KG1 (cell line): ENCODE measurements around the gene RGS7.
"Not testable (repeated sequence)": the region's sequence is repeated elsewhere in the genome, so short reads cannot be mapped to it uniquely, and the experiment has no call there.

Experiments
- DNase-seq: peaks from one replicate; lab custom pipeline; 2025; lab: John Stamatoyannopoulos, UW

The RGS7 gene

DNA sequence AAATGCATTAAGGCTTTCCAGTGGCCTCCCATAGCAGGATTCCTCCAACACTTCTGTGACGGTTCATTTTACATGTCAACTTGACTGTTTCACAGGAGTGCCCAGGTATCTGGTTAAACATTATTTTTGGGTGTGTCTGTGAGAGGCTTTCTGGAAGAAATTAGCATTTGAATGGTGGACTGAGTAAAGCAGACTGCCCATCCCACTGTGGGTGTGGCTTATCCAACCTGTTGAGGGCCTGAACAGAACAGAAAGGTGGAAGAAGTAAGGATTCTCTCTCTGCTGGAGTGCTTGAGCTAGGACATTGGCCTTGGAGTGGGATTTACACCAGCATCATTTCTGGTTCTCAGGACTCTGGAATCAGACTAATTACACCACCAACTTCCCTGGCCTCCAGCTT lies 85.6 kb downstream of the RGS7 start:
- no peak for DNase-seq

DNA sequence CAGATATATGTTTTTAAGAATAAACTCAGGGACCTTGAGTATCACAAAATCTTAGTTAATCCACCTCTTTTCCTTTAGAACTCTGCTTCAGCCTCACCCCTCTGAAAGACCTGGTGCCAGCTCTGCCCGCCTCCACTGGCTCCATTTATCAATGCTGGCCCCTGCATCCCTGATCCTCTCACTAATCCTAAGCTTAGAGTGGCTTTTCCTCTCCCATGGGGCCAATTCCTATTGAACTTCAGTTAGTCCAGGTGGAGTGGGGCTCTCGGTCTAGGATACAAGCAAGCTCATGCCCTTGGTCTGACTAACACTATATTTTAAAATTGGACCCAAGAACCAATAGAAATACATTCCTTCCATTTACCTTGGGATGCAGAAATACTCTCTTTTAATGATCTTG lies 87.0 kb downstream of the RGS7 start:
- no peak for DNase-seq

DNA sequence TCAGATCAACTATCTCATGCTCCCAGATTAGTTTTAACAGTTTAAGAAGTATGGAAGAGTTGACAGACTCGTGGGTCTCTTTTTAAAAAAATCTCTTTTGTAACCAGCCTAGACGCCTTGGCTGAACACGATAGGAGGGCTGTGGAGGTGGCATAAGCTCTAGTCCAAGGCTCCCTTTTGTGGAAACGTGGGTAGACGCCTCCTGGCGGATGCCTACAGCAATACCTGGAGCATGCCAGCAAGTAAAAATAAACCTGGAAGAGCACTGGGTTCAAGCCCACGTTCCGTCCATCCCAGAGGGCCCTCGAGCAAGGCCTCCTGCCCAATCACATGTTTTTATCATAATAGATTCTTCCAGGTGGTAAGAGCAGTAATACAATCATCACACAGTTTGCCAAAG lies 87.9 kb downstream of the RGS7 start:
- no peak for DNase-seq

DNA sequence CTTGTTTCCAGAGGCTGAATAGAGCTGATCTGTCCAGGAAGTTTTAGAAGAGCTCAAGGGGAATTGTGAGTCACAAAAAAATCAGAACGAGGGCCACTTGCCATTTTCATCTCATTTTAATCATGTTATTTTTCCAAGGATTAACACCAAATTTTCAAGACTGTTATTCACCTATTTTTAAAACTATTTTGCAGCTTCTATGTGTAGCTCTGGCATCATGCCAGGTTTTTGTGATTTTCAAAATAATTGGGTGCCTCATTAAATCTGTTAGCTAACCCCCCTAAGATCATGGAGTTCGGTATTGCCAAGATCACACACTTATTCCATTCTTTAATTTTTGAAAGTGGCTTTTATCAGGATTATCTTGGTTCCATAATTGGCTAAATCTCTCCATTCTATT lies 90.9 kb downstream of the RGS7 start:
- DNase-seq: no peak

DNA sequence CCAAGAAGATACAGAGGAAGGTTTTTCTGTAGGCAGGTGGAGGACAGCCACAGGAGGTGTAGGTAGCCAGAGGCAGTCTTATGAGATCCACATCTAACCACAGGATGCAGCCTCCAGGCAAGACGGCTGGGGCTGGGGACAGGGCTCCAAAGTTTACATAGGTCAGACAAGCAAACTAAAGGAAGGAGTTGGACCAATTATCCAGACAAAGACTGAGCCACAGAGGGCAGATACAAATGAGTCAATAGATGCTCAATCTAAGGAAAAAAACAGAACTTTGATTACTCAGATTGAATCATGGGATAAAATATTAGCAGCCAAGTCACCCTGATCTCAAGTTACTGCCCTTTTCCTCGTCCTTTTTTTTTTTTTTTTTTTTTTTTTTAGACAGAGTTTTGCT lies 91.6 kb downstream of the RGS7 start:
- no peak for DNase-seq

DNA sequence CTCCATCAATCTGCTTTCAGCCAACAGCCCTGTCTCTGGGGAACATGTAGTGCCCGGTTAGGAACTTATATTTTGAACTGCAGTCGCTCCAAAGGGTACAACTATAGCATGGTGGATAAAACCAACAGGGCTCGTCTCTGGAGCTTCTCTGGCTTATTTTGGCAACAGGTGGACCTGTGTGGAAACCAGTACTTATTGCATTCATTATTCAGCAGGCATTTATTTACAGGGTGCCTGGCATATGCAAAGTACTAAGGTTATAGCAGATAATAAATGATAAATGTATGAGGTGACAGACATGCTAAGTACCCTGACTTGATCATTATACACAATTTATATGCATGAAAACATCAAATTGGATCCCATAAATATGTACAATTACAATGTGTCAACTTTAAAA lies 93.7 kb downstream of the RGS7 start:
- DNase-seq: no peak

DNA sequence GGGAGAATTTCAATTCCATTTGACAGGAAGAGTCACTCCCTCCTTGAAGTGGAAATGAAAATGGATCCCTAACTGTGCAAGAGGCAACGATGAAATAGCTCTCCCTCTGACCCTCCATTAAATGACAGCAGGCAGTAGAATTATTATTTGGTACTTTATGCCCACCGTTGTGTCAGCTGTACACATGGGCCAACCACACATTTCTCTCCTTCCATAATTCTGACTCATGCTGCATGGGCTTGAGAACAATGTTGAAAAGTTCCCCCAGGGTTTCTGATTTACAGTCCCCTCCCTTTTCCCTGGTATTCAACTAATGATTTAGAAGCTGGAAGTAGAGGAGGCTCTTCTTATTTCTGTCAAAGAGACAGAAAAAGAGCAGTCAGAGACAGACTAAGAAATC lies 103.5 kb downstream of the RGS7 start:
- DNase-seq: no peak

DNA sequence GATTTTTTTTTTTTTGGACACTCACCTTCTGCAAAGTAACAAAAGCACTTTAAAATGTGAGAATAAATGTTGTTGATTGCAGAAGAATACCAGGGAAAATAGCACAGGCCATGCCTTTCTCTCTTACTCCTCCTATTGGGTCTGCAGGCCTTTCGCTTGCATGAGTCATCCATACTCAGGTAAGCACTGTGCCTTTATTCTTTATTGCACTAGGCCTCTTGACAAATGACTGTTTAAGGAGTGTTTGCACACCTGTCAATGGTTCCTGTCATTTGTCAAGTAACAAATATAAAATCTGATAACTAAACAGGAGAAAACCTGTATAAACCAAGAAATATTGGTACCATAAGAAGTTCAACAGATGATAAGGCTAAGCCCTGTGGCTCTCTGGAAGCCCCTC lies 106.5 kb downstream of the RGS7 start:
- DNase-seq: no peak

DNA sequence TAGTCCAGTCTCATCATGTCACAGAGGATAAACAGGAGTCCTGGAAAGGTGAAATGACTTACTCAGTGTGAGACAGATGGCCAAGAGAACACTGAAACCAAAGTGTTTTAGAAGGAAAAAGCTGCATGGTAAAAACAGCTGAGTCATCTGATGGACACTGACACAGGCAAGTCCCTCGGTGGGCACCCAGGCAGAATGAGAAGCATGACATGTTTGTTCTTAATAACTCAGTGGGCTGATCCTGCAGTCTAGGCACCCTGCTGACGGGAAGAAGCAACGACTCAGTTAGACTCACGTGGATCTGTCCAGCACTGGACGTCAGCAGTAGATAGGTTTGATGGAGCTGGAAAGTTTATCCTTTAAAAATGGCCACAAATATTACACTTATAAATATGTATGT lies 116.9 kb downstream of the RGS7 start:
- DNase-seq: no peak

DNA sequence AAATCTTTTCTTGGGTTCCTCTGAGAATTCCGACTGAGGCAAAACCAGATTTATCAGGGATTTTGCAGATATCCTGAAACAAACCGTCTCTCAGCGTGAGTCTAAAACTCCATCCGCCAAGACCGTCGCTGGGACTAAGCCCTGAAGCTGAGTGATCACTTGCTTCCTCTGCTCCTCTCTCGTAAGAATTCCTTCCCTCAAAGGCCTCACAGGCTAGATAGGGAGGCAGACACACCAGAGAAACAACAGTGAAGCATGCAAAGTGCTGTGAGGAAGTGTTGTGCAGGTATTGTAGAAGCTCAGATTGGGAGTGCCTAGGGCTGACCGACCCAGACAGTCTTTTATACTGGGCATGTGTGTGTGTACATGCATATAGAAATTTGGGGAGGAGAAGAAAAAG lies 119.1 kb downstream of the RGS7 start:
- DNase-seq: no peak

DNA sequence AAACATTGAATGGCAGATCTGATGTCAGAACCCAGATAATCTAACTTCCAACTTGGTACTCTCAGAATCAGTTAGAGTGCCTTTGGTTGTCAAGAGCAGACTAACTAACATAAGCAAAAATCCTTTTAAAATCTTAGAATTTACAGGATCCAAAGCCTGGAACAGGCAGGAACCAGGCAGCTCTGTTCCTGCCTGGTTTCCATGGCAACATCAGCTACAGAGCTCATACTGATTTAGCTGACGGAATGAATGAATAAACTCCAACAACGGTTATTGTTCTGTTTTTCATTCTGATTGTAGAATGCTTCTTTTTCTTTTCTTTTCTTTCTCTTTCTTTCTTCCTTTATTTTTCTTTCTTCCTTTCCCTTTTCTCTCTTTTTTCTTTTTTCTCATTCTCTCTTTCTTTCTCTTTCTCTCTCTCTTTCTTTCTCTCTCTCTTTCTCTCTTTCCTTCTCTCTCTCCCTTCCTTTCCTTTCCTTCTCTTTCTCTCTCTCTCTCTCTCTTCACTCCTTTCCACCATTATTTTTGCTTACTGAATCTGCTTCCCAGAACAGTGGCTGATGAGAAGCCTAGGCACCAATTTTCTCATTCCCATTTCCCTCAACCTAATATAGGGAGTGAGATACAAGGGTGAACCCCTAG lies 121.6 kb downstream of the RGS7 start:
- no peak for DNase-seq

DNA sequence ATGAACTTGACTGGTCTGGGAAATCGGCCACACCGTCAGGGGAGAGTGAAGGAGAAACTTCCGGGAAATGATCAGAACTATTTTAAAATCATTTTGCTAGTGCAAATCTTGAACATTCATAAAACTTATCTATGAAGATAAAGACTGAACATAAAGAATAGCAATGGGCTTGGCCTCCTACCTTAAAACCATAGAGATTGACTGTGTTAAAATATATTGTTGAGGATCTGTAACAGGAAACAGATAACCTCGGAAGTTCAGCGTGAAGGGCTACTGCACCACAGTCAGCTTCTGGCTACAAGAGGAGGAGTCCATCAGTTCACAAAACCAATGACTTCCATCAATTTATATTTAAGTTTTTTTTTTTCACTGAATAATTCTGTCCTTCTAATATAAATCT lies 127.3 kb downstream of the RGS7 start:
- no peak for DNase-seq

DNA sequence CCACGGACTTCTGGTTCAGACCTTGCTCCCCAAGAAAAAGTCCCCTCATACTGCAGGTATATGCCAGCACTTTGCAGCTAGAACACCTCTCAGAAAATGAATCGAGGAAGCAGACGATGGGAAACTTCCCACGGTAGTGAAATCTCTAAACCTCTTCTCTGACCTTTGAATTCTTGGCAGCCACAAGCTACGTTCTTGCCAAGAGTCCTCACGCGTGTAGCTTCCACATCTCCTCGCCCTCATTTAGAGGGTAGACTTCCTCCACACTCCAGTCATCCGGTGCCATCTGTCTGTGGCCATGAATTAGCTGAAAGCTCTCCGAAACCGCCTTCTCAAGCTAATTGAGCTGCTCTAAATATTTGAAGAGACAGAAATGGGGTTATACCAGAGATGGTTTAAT lies 127.8 kb downstream of the RGS7 start:
- DNase-seq: no peak

DNA sequence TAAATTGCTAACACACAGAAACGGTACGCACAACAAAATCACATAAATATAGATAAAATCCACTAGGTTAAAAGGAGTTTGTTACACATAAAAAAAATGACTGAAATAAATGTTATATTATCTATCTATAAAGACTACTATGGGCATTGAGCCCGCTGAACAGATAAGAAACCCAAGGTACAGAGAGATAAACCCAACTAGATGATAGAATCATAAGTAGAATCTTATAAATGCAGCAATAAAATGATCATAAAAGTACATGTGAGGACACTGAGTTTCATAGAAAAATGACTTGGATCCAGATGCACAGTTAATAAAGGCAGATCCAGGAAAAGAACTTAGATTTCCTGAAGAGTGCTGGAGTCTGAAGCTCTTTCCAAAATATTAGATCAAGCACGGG lies 128.7 kb downstream of the RGS7 start:
- DNase-seq: no peak

DNA sequence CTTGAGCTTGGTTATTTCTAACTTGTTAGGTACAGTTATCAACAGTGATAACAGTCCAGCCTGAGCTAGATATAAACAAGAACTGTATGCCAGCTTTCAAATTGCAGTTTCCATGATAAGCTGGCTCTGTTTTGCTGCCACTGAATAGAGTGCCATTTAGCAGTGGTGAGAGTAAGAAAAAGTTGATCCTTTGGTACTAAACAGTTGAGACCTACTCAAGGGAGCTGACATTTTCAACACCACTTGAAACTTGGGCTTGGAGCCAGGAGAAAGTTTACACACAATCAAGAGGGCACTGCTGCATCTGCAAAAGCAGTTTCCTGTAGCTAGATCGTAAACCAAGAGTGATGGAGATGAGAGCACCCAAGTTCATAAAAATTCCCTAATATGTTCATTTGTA lies 131.3 kb downstream of the RGS7 start:
- no peak for DNase-seq

DNA sequence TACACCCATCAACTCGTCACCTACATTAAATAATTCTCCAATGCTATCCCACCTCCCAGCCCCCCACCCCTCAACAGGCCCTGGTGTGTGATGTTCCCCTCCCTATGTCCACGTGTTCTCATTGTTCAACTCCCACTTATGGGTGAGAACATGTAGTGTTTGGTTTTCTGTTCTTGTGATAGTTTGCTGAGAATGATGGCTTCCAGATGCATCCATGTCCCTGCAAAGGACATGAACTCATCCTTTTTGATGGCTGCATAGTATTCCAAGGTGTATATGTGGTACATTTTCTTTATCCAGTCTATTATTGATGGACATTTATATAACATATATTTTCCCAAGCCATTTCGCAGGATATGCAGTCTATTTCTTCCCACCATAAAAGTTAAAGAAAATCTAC lies 132.8 kb downstream of the RGS7 start:
- DNase-seq: not testable (repeated sequence)

DNA sequence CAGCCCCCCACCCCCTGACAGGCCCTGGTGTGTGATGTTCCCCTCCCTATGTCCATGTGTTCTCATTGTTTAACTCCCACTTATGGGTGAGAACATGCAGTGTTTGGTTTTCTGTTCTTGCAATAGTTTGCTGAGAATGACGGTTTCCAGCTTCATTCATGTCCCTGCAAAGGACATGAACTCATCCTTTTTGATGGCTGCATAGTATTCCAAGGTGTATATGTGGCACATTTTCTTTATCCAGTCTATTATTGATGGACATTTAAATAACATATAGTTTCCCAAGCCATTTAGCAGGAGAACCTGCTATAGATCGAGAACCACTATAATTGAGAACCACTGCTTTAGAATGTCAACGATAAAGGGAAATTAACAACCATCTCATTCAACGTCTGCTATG lies 134.2 kb downstream of the RGS7 start:
- not testable (repeated sequence) for DNase-seq

DNA sequence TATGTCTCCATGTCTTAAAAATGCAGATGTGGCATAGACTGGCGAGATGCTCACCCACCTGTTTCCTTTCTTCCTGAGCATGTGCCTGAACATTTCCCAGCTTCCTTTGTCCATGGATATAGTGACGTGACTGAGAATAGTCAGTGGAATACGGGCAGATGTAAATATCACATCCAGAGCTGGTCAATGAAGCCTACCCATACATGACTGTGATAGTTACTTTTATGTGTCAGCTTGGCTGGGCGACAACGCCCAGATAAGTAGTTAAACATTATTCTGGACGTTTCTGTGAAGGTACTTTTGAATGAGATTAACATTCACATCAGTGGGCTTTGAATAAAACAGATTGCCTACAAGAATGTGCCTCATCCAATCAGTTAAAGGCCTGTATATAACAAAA lies 135.7 kb downstream of the RGS7 start:
- no peak for DNase-seq

DNA sequence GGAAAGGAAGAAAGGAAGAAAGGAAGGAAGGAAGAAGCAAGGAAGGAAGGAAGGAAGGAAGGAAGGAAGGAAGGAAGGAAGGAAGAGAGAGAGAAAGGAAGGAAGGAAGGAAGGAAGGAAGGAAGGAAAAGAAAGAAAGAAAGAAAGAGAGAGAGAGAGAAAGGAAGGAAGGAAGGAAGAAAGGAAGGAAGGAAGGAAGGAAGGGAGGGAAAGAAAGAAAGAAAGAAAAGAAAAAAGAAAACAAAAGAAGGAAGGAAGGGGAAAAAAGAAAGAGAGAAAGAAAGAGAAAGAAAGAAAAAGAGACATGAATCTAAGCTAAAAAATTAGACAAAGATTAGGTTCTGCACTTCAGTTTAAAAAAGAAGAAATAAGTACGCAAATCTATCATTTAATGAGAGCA lies 136.1 kb downstream of the RGS7 start:
- not testable (repeated sequence) for DNase-seq

DNA sequence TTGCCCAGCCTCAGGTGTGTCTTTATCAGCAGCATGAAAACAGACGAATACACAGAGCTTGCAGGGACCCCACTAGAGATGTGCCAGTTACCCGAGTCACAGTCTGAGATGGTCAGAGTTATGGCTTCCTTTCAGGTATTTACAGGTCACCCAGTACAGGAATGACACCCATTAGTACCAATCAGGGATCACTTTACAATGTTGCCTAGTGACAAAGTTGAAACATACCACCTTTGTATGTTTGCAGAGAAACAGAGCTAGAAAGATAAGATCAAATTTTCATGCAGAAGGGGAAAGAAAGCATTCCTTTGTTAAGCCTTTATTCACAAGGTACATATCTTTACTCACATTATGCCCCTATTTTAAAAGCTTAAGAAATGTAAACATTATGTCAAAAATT lies 137.6 kb downstream of the RGS7 start:
- DNase-seq: no peak

DNA sequence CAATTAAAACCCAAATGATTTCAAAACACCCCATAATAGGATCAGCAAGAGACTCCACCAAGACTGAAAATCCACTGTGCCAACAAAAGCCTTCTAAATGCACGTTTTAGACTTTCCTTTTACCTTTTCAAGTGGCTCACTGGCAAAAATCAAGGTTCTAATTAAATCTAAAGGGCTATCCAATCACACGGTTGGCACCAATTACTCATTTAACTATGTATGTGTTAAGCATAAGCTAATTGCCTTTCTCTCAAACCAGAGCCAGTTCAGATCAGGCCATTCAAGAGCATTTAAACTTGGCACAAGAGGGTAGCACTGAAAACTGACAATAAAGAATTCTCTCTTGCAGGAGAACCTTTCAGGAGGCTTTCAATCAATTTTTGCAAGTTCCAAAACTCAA lies 139.5 kb downstream of the RGS7 start:
- no peak for DNase-seq

DNA sequence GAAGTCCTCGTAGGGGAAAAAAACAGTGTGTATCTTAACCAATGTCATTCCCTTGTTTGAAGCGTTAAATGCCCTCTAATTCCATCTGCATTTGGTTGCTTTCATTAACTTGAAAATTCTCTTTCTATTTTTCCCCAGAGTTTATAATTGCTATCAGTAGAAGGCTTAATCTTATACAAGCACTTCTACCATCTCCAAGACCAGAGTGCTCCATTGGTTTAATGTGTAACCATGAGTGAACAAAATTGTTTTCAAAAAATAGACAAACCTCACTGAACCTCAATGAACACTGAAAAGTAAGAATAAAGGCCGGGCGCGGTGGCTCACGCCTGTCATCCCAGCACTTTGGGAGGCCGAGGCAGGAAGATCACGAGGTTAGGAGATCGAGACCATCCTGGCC lies 141.3 kb downstream of the RGS7 start:
- DNase-seq: no peak

DNA sequence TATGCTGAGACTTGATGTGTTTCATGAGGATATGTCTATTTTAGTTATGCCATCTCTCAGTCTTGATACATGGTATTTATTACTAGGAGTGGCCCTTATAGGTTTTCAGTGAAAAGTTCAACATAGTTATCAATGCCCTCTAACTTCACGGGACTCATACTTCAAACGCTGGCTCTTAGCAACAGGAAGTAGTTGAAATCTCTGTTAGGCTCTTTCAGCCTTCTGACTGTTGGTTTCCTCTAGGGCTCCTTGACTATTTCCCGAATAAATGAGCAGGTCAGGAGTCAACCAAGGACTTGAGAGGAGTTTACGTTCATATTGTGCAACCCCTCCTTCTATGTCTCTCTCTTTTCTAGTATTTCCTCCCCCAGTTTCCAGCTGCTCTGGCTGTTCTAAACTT lies 141.8 kb downstream of the RGS7 start:
- no peak for DNase-seq

DNA sequence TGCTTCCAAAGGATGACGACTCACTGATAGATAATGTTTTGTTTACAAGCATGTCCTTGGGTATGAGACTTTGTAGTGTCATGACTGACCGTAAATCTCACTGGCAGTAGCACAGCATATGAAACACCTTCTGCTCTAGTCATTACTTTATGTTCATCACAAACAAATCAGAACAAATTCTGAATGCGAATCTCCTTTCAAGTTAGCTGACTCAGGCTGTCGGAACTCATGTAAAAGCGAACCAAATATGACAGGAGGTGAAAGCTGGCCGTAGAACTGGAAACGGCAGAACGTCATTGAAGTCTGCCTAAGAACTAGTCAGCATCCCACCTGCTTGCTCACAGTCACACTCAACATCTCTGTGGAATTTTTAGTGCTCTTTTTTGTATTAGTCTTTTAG lies 143.9 kb downstream of the RGS7 start:
- DNase-seq: no peak

DNA sequence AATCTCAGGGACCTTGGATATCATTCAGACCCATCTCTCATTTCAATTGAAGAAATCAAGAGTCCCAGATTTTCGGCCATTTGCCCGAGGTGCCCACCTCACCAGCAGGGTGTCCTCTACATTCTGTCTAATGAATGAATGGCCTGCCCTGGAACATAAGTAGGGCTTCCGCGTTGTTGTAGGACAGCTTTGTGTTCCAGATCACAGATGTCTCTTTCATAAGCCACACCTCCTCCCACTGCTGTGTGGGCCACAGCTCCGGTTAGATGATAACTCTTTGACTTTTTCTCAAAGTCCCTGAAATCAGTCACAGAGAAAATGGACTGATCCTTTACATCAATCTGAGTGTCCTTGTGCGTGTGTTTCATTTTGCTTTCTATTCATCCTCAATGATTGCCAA lies 144.4 kb downstream of the RGS7 start:
- no peak for DNase-seq
